ENCODE results near the gene CS.
A peak's percentile ranks its signal among the peaks of the same experiment; 100 is the strongest.
"Not testable (repeated sequence)": the region's sequence is repeated elsewhere in the genome, so short reads cannot be mapped to it uniquely, and the experiment has no call there.

The CS gene

GRCh38 chr12:56280849-56281248 is 19.3 kb downstream of the CS start:
- no peak for DNase-seq (ENCODE audit: low spot score)

DNA sequence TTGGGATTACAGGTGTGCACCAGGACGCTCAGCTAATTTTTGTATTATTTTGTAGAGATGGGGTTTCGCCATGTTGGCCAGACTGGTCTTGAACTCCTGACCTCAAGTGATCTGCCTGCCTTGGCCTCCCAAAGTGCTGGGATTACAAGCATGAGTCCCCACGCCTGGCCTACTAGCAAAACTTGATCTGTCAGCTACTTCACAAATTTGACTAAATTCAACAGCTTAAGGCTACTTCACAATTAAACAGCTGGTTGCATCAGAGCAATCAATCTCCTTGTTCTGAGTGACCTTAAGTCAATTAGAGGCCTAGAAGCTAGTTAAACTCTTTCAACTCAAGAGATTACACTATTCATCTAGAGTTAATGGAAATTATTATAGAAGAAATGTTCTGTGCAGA is 21.2 kb downstream of the CS start:
- no peak for DNase-seq (ENCODE audit: low spot score)

DNA sequence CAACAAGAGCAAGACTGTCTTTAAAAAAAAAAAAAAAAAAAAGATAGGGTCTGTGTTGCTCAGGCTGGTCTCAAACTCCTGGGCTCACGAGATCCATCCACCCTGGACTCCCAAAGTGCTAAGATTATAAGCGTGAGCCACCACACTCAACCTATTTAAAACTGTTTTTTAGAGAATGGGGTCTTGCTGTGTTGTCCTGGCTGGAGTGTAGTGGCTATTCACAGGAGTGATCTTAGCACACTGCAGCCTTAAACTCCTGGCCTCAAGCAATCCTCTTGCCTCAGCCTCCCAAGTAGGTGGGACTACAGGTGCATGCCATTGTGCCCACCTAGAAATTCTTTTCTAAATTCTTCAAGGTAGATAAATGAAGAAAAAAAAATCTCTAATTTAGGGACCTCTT is 25.8 kb downstream of the CS start:
- no peak for DNase-seq (ENCODE audit: low spot score)

- DNase-seq (ENCODE audit: low spot score) = not testable (repeated sequence)
Measured at GRCh38 chr12:56272468-56272867, 27.7 kb downstream of the CS start.

DNA sequence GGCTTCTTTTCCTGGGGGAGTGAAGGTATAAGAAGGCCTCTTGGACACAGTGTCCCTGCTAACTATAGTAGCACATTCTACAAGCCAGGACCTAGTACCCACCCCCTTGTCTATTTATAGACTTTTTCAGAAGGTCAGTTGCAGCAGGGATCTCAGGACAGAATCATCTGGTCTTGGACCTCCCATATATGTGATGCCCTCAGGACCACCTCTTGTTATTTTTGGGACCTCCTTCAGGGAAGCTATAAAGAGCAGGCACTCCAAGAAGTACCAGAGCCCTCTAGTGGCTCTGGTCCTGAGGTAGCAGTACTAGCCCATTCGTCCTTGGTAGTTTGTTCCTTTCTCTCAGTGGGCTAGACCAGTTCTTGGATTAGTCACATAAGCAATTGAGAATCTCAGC is 29.1 kb downstream of the CS start:
- DNase-seq (ENCODE audit: low spot score) = no peak

DNA sequence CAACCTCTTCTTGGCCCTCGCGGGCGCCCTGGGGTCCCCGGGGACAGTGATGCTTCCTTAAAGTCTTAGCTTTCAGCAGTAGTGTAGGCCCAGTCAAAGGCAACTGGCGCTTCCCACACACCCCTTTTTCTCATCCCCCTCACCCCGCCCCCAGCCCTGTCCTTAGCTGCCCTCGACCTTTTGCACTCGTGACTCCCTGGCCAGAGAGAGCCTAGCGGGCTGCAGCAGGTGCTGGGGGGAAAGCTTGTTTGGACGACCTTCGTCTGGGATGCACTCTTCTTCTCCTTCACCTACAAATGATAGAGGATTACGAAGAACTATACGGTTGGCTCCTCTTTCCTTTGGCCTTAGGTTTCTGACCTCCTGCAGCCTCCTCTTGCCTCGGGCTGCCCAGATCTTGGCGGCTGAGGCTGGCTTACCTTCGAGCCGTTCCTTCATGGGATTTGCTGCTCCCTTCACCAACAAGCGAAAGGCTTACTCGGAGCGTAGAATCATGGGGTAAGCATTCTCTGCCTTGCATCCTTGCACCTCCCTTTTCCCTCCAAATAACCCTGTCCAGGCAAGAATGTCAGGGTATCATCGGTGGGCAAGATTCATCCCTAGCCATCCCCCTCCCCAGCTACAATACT is 32.6 kb downstream of the CS start:
- DNase-seq (ENCODE audit: low spot score) = no peak

DNA sequence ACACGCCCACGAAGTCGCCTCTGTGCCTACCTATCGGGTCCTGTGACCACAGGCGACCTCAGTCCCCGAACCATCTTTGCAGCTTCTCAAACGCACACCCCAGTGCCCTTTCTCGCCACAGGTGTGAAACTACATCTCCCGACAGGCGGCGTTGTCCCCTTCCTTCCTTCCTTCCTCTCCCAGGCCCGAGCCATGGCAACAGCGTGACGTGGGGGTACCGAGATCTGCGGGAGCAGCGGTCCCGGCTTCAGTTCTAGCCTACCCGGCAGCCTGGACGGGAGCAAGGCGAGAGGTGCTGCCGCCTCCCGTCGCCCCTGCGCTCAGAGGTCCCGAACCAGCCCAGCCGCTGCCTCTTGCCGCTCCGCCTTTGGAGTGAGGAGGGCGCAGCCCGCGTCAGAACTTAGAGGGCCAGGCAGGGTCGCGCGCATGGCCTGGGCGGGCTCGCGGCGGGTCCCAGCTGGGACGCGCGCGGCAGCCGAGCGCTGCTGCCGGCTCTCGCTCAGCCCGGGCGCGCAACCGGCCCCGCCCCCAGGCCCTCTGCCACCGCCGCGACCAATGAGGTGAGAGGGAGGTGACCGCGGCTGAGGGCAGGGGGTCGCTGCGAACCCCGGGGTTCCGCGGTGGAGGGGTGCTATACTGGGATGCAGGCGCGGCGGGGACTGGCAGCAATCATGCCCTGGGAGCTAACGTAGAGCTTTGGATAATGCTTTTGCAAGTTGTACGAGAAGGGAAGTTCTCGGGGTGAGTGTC is 33.3 kb downstream of the CS start, which contains the start of gene COQ10A:
COQ10A (plus strand) TSS at position 250 of the 750 bp plus-strand sequence; CDS start at position 427, 177 bp downstream.
- peak; percentile 89 for DNase-seq (ENCODE audit: low spot score)

- not testable (repeated sequence) for DNase-seq (ENCODE audit: low spot score)
Measured at GRCh38 chr12:56266068-56266692, 34.0 kb downstream of the CS start.

GRCh38 chr12:56262955-56263354 is 37.2 kb downstream of the CS start:
- DNase-seq (ENCODE audit: low spot score) = not testable (repeated sequence)

DNA sequence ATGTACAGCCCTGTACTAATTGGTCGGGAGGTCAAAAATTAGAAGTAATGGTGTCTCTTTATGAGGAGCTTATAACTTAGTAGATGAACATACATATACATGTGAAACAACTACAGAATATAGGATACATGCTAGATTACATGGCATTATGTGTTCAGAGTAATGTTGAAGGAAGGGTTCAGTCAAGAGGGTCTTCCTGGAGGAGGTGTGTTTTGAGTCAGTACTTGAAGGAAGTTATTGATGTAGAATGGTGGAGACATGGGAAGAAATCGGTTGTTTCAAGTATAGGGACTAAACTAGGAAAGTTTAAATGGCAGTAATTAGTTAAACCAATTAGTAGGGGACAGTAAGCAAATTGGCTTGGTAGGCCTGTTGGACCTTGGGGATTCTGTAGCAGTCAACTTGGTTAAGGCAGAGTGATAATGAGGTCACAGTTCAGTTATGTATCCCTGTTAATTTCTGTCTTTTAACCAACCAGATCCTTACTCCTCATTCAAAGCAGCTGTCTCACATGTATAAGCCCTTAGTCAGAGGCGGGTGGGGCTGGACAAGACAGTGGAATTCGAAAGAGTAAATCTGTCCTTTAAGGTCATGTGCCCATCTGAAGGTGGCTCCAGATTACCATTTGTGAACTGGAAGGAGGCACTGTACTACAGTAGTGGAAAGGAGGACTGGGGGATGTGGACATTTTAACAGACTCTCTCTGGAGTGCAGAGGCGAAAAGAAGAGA is 38.5 kb downstream of the CS start:
- no peak for DNase-seq (ENCODE audit: low spot score)

DNA sequence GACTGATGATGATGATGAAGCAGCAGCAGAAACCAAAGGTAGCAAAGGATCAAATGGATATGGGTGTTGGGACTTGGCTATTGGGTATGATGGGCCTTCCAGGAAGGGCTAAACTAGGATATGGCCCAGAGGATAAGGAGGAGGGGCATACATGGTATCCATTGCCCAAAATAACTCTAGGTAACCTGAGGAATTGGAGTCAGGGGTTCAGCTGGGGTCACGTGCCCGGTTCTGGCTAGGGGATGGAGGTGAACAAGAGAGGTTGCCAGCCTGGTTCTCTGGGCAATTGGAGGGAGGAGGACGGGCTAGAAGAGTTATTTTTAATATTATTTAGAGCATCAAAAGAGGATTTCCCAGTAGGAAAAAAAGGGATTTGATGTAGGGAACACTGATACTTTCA is 39.2 kb downstream of the CS start:
- DNase-seq (ENCODE audit: low spot score) = no peak

DNA sequence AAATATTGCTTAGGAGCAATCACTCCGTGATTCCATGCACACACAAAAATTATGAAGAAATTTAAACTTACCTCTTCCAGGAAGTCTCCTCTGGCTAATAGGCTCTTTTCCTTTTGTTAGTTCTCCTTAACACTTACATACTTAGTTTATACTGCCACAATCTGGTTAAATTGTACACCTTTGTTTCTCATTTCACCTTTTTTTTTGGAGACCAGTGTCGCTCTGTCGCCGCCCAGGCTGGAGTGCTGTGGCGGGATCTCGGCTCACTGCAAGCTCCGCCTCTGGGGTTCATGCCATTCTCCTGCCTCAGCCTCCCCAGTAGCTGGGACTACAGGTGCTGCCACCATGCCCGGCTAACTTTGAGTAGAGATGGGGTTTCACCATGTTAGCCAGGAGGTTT is 39.8 kb downstream of the CS start:
- DNase-seq (ENCODE audit: low spot score) = no peak

GRCh38 chr12:56258820-56259183 is 41.3 kb downstream of the CS start:
- no peak for DNase-seq (ENCODE audit: low spot score)

GRCh38 chr12:56258068-56258819 is 41.9 kb downstream of the CS start, which contains the start of gene ANKRD52:
Gene ANKRD52, minus strand, starts transcription at chr12:56258384. Its CDS starts 115 bp downstream, at chr12:56258269.
- DNase-seq (ENCODE audit: low spot score) = peak; percentile 73

DNA sequence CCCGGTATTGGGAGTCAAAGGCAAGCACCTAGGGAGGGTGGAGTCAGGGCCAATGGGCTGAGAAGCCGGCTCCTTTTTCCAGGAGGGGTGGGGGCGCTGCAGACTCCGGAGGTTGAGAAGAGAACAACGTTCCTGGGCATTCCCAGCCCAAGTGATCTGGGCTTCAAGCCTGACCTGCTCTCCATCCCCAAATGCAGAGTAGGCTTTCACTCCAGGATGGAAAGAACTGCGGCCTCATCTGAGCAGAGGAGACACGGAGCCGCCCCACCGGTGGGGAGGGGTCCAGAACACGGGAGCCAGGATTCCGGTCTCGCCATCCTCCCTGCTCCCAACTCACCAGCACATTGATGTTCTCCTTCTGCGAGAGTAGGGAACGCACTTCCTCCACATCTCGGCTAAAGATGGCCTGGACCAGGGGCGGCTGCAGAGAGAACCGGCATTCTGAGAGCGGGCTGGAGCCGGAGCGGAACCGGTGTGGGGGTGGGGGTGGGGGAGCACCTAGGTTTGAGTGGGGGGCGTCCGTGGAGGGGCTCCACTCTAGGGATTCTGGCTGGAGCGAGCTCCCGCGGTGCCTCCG is 42.6 kb downstream of the CS start:
- DNase-seq (ENCODE audit: low spot score) = no peak

- no peak for DNase-seq (ENCODE audit: low spot score)
Measured at GRCh38 chr12:56257071-56257470, 43.1 kb downstream of the CS start.

- DNase-seq (ENCODE audit: low spot score) = no peak
Measured at GRCh38 chr12:56256326-56256960, 43.7 kb downstream of the CS start.

DNA sequence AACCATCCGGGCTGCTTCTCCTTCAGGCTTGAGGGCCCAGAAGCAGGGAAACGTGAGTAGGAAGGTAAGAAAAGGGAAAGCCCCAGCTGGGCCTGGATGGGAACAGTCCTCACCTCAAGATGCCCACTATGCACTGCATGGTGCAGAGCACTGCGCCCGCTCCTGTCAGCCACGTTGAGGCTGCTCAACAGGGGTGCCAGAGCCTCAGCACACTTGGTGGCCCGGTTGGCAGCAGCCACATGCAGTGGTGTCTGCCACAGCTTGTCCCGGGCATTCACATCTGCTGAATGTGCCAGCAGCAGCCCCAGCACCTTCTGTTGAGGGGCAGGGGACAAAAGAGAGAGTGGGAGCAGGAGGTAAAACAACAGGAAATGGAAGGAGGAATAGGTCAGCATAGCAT is 44.5 kb downstream of the CS start:
- no peak for DNase-seq (ENCODE audit: low spot score)

DNA sequence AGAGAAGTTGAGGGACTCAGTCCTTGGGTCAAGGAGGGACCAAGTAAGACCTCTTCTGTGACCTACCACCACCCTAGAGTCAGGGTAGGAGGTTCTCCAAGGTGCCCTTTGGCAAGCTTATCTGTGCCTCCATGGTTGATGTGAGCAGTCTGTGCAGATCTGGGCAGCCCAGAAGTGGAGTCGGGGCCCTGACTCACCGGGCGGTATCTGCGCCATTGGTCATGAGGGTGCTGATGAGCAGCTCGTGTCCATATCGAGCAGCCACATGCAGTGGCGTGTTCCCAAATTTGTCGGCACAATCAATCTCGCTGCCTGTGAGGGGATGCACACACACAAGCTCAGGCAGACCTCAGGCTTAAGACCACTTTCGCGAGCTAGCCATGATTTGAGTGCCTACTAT is 47.0 kb downstream of the CS start:
- DNase-seq (ENCODE audit: low spot score) = no peak

DNA sequence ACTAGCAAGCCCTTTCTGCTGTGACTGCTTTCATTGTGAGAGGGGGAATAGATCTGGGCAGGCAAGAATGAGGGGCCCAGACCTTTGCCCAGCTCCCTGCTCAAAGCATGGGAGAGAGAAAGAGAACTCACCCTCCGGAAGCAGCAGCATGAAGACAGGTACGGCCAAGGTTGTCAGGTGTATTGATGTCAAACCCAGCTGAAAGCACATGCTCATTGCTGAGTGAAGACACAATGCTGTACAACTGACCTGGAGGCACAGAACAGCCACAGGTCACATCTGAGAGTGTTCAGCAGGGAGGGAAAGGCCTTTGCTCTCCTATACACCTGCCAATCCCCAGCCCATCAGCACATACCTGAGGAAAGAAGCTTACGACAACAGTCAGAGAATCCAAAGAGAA is 47.5 kb downstream of the CS start:
- no peak for DNase-seq (ENCODE audit: low spot score)

DNA sequence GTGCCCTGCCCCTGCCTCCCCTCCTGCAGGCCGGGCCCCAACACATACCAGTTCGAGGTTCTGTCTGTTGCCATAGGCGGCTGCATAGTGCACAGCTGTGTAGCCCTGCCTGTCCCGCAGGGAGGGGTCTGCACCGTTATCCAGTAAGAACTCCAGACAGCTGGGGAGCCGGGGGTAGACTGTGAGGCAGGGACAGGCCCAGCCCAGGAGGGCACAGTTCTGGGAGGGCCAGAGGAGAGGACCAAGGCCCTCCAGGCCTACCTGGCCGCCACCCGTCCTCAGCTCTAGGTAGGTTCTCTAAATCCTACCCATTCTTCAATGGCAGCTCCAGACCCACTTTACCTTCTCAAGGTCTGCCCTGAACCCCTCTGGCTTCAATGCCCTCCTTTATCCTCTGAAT is 51.4 kb downstream of the CS start:
- no peak for DNase-seq (ENCODE audit: low spot score)

All from CD4-positive, alpha-beta T cell treated with Interleukin-2 at 100 ng/mL for 4 hours (primary cell).